ENCODE measurements around the gene TDG.
"Not testable (repeated sequence)": the region's sequence is repeated elsewhere in the genome, so short reads cannot be mapped to it uniquely, and the experiment has no call there.

The TDG gene

DNA sequence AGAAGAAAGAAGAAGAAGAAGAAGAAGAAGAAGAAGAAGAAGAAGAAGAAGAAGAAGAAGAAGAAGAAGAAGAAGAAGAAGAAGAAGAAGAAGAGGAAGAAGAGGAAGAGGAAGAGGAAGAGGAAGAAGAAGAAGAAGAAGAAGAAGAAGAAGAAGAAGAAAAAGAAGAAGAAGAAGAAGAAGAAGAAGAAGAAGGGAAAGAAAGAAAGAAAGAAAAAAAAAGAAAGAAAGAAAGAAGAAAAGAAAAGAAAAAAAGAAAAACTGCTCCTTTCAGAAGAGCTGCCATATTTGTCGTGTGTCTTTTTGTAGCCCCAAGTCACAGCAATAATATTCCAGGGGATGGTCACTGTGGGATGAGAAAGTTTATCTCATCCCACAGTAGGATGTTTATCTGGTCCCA is 56.2 kb downstream of the TDG start:
- H3K4me3 ChIP-seq; in situ Hi-C loops (cut with MboI; ENCODE audit: low sequenced_read_pairs); H3K27me3 ChIP-seq (ENCODE audit: low read depth); H3K9me3 ChIP-seq; DNase-seq (ENCODE audit: low spot score in 2 of 2); H3K4me1 ChIP-seq; H3K36me3 ChIP-seq (replicated peaks): not testable (repeated sequence)

DNA sequence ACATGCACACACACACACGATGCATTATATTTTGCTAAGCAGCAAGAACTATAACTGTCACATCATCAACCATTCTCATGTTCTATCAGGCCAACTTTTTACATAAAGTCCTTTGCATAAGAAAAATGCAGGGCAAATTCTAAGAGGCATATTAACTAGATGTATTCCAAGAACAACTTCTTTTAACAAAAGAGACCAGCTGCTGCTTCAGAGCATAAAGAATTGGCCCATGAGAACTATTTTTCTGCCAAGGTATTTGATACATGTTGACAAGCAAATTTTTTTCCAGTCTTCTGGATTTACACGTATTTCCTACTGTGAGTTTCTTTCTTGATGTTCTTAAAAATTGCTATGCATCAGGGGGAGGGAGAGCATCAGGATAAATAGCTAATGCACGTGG is 57.1 kb downstream of the TDG start:
- DNase-seq (ENCODE audit: low spot score in 2 of 2), result peak in 1 of 2 experiments; percentile 2
- H3K4me1 ChIP-seq, result peaks cover 3% of the 10 kb centered on the region; the same call in 1 of the 2 replicates
- no peaks in the 10 kb centered on the region for H3K9me3 ChIP-seq
- in situ Hi-C loops (cut with MboI; ENCODE audit: low sequenced_read_pairs), result no loop called here
- no peak overlapping the region for H3K4me3 ChIP-seq
- H3K36me3 ChIP-seq (replicated peaks), result no peaks in the 10 kb centered on the region
- no peaks in the 10 kb centered on the region for H3K27me3 ChIP-seq (ENCODE audit: low read depth)

DNA sequence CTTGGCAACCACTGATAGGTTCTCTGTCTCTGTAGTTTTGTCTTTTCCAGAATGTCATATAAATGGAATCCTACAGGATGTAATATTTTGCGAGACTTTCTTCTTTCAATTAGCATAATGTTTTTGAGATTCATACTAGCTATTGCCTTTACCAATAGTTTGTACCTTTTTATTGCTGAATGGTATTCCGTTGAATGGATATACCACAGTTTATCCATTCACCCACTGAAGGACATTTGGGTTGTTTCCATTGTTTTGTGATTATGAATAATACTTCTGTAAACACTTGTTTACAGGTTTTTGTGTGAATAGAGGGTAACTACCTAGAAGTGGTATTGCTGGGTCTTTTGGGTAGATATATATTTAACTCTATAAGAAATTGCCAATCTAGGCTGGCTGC is 58.0 kb downstream of the TDG start:
- H3K4me3 ChIP-seq, result no peak overlapping the region
- H3K4me1 ChIP-seq, result peaks cover 3% of the 10 kb centered on the region; the same call in 1 of the 2 replicates
- no peaks in the 10 kb centered on the region for H3K36me3 ChIP-seq (replicated peaks)
- H3K9me3 ChIP-seq, result no peaks in the 10 kb centered on the region
- in situ Hi-C loops (cut with MboI; ENCODE audit: low sequenced_read_pairs), result no loop called here
- H3K27me3 ChIP-seq (ENCODE audit: low read depth), result no peaks in the 10 kb centered on the region
- DNase-seq (ENCODE audit: low spot score in 2 of 2), result no peak

DNA sequence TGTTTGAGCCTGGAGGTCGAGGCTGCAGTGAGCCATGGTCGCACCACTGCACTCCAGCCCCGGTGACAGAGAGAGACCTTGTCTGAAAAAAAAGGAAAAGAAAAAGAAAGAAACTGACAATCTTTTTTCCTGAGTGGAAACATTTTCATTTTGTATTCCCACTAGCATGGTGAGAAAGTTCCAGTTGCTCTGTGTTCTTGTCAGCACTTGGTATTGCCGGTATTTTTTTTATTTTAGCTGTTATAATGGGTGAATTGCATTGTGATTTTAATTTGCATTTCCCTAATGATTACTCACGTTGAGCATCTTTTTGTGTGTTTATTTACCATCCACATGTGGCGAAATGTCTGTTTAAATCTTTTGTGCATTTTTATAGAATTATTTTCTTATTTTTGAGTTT is 58.7 kb downstream of the TDG start:
- Histone ChIP-seq H3K9me3 (no peaks in the 10 kb centered on the region), H3K4me1 (peaks cover 3% of the 10 kb centered on the region; the same call in 1 of the 2 replicates), H3K36me3 (replicated peaks) (no peaks in the 10 kb centered on the region), H3K27me3 (ENCODE audit: low read depth) (no peaks in the 10 kb centered on the region), H3K4me3 (no peak overlapping the region)
- in situ Hi-C loops (cut with MboI; ENCODE audit: low sequenced_read_pairs), result no loop called here
- DNase-seq (ENCODE audit: low spot score in 2 of 2), result no peak

DNA sequence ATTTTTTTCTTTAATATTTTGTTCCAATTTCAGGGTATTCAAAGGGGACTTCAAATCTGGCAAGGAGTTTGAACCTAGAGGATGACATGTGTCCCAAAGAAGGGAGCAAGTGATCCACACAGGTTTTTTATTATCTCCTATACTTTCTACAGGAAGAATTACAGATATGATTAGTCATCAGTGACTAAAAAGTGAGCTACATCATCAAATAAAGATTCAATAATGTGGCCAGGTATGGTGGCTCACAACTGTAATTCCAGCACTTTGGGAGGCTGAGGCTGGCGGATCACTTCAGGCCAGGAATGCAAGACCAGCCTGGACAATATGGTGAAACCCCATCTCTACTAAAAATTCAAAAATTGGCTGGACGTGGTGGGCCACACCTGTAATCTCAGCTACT is 60.1 kb downstream of the TDG start:
- no peak for DNase-seq (ENCODE audit: low spot score in 2 of 2)
- H3K4me1 ChIP-seq, result peaks cover 3% of the 10 kb centered on the region; the same call in 1 of the 2 replicates
- no peak overlapping the region for H3K4me3 ChIP-seq
- H3K27me3 ChIP-seq (ENCODE audit: low read depth), result no peaks in the 10 kb centered on the region
- no peaks in the 10 kb centered on the region for H3K9me3 ChIP-seq
- in situ Hi-C loops (cut with MboI; ENCODE audit: low sequenced_read_pairs), result no loop called here
- no peaks in the 10 kb centered on the region for H3K36me3 ChIP-seq (replicated peaks)

DNA sequence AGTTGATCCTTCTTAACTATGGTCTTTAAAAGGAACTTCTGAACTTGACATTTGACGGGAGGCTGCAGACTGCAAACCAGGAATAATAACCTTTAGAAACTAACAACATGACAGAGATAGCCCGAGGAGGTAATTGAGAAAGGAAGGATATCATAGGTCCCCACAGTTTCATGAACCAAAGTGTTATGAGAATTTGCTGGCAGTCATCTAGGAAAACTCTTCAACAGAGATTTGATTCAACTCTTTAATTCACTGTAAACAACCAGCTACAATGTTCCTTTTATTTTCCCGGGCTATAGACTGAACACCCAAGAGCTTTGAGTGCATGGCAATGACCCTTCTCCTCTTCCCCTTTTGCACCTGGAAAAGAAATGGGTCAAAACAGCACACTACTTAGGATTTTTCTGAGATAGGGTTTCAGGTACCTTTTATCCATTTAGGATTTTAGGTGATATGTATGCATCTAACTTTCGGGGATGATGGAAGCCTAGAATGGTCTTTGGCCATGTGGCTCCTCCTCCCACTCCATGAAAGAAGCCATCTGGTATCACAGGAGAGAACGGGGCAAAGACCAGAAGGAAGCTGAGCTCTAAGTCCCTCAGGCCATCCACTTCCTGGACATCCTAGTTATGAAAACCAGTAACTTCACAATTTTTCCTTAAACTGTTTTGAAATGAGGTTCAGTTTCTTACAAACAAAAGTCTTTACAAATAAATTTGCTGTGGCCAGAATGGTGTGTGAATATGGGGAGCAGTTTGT is 61.3 kb downstream of the TDG start:
- Histone ChIP-seq H3K27me3 (ENCODE audit: low read depth) (no peaks in the 10 kb centered on the region), H3K9me3 (no peaks in the 10 kb centered on the region), H3K4me1 (peaks cover 3% of the 10 kb centered on the region; the same call in 1 of the 2 replicates), H3K36me3 (replicated peaks) (no peaks in the 10 kb centered on the region), H3K4me3 (no peak overlapping the region)
- DNase-seq (ENCODE audit: low spot score in 2 of 2), result no peak
- in situ Hi-C loops (cut with MboI; ENCODE audit: low sequenced_read_pairs), result no loop called here

DNA sequence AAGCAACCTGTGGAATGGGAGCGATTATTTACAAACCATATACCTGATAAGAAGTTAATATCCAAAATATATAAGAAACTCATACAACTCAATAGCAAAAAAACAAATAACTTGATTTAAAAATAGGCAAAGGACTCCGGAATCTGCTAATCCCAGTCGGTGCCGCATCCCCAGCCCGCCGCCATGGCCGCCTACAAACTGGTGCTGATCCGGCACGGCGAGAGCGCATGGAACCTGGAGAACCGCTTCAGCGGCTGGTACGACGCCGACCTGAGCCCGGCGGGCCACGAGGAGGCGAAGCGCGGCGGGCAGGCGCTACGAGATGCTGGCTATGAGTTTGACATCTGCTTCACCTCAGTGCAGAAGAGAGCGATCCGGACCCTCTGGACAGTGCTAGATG is 64.9 kb downstream of the TDG start:
- H3K4me1 ChIP-seq; H3K36me3 ChIP-seq (replicated peaks); H3K27me3 ChIP-seq (ENCODE audit: low read depth); H3K9me3 ChIP-seq; H3K4me3 ChIP-seq; in situ Hi-C loops (cut with MboI; ENCODE audit: low sequenced_read_pairs); DNase-seq (ENCODE audit: low spot score in 2 of 2): not testable (repeated sequence)

DNA sequence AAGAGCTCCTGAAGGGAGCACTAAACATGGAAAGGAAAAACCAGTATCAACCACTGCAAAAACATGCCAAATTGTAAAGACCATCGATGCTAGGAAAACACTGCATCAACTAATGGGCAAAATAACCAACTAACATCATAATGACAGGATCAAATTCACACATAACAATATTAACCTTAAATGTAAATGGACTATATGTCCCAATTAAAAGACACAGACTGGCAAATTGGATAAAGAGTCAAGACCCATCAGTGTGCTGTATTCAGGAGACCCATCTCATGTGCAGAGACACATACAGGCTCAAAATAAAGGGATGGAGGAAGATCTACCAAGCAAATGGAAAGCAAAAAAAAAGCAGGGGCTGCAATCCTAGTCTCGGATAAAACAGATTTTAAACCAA is 70.5 kb downstream of the TDG start:
- H3K4me3 ChIP-seq; H3K36me3 ChIP-seq (replicated peaks); H3K27me3 ChIP-seq (ENCODE audit: low read depth); H3K9me3 ChIP-seq; in situ Hi-C loops (cut with MboI; ENCODE audit: low sequenced_read_pairs); H3K4me1 ChIP-seq; DNase-seq (ENCODE audit: low spot score in 2 of 2): not testable (repeated sequence)
